ENCODE data around the gene AFF2. TPM values are rescaled to one million over a fixed set of nuclear protein-coding genes. Genes with fewer than 3 reads are reported as not detected.

Gene AFF2
- polyA plus RNA-seq, 1 of the 3 experiments (the other 2 are of a cell fraction), result not detected

DNA sequence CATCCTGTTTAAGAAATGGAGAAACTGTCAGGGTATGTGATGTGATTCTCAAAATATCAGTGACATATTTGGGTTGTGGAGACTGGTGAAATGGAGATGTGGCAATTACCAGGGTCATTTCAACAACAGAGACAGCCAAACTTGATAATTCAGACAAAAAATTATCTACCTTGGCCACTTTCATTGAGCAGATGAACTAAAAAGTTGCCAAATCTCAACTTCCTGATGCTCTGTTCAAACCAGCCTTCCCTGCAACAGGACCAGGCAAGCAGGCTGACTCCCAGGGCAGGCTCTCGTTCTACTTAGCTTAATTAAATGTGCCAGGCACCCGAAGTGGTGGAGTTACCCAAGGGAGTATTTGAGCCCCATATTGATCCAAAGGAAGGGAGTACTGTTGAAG, 199.6 kb downstream of the AFF2 start:
- Histone ChIP-seq H3K27me3 (ENCODE audit: insufficient read depth) (no peaks in the 10 kb centered on the region), H3K9ac (no peak overlapping the region), H4K20me1 (ENCODE audit: insufficient read depth) (no peaks in the 10 kb centered on the region), H3K9me3 (no peaks in the 10 kb centered on the region), H3K4me3 (ENCODE audit: low read depth in 2 of 2, low read length in 1 of 2) (no peak overlapping the region), H3F3A (replicated peaks; ENCODE audit: insufficient read depth) (no peaks in the 10 kb centered on the region), H2AFZ (ENCODE audit: low read depth) (no peak overlapping the region), H3K9me2 (no peaks in the 10 kb centered on the region), H3K36me3 (replicated peaks in 1 of 2; ENCODE audit: control insufficient read depth in 1 of 2, insufficient read depth in 2 of 2, low read length in 1 of 2) (no peaks in the 10 kb centered on the region), H3K79me2 (ENCODE audit: insufficient read depth) (no peaks in the 10 kb centered on the region), H3K4me2 (no peak overlapping the region), H3K27ac (ENCODE audit: low read depth in 2 of 2, low read length in 1 of 2) (no peak overlapping the region), H3K4me1 (ENCODE audit: control insufficient read depth in 1 of 2, insufficient read depth in 2 of 2, low read depth in 1 of 2, low read length in 1 of 2) (no peaks in the 10 kb centered on the region)
- ChIA-PET POLR2A (no interaction called here), CTCF (no interaction called here)
- WGBS (ENCODE audit: low lambda C conversion rate), result 0% methylated on average over 2 of the region's 2 CpGs
- no peak for TF ChIP-seq RCOR1 (IDR thresholded peaks at IDR 0.05; ENCODE audit: low read length)
- no peak for TF ChIP-seq GABPA (IDR thresholded peaks at IDR 0.05; ENCODE audit: low read depth)
- no peak for TF ChIP-seq CHD2 (IDR thresholded peaks at IDR 0.05; ENCODE audit: low read length, partially characterized antibody)
- TF ChIP-seq FOXM1 (IDR thresholded peaks at IDR 0.05; ENCODE audit: low read depth), result no peak
- TF ChIP-seq, protein P1, sequence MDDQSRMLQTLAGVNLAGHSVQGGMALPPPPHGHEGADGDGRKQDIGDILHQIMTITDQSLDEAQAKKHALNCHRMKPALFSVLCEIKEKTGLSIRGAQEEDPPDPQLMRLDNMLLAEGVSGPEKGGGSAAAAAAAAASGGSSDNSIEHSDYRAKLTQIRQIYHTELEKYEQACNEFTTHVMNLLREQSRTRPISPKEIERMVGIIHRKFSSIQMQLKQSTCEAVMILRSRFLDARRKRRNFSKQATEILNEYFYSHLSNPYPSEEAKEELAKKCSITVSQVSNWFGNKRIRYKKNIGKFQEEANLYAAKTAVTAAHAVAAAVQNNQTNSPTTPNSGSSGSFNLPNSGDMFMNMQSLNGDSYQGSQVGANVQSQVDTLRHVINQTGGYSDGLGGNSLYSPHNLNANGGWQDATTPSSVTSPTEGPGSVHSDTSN (IDR thresholded peaks at IDR 0.05), result no peak
- TF ChIP-seq RFX5 (IDR thresholded peaks at IDR 0.05; ENCODE audit: low read length), result no peak
- no peak for TF ChIP-seq FOXJ3 (CRISPR knock-in tag; IDR thresholded peaks at IDR 0.05)
- TF ChIP-seq POLR2AphosphoS5 (IDR thresholded peaks at IDR 0.05; ENCODE audit: low read depth, low read length), result no peak
- no peak for TF ChIP-seq GATA2 (CRISPR knock-in tag; IDR thresholded peaks at IDR 0.05)
- TF ChIP-seq, protein P2, sequence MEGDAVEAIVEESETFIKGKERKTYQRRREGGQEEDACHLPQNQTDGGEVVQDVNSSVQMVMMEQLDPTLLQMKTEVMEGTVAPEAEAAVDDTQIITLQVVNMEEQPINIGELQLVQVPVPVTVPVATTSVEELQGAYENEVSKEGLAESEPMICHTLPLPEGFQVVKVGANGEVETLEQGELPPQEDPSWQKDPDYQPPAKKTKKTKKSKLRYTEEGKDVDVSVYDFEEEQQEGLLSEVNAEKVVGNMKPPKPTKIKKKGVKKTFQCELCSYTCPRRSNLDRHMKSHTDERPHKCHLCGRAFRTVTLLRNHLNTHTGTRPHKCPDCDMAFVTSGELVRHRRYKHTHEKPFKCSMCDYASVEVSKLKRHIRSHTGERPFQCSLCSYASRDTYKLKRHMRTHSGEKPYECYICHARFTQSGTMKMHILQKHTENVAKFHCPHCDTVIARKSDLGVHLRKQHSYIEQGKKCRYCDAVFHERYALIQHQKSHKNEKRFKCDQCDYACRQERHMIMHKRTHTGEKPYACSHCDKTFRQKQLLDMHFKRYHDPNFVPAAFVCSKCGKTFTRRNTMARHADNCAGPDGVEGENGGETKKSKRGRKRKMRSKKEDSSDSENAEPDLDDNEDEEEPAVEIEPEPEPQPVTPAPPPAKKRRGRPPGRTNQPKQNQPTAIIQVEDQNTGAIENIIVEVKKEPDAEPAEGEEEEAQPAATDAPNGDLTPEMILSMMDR (IDR thresholded peaks at IDR 0.05), result no peak
- TF ChIP-seq, protein P3, sequence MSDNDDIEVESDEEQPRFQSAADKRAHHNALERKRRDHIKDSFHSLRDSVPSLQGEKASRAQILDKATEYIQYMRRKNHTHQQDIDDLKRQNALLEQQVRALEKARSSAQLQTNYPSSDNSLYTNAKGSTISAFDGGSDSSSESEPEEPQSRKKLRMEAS (IDR thresholded peaks at IDR 0.05; ENCODE audit: low read depth), result no peak
- TF ChIP-seq, protein P4, sequence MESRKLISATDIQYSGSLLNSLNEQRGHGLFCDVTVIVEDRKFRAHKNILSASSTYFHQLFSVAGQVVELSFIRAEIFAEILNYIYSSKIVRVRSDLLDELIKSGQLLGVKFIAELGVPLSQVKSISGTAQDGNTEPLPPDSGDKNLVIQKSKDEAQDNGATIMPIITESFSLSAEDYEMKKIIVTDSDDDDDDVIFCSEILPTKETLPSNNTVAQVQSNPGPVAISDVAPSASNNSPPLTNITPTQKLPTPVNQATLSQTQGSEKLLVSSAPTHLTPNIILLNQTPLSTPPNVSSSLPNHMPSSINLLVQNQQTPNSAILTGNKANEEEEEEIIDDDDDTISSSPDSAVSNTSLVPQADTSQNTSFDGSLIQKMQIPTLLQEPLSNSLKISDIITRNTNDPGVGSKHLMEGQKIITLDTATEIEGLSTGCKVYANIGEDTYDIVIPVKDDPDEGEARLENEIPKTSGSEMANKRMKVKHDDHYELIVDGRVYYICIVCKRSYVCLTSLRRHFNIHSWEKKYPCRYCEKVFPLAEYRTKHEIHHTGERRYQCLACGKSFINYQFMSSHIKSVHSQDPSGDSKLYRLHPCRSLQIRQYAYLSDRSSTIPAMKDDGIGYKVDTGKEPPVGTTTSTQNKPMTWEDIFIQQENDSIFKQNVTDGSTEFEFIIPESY (IDR thresholded peaks at IDR 0.05; ENCODE audit: borderline replicate concordance, low read depth), result no peak
- TF ChIP-seq SMC3 (IDR thresholded peaks at IDR 0.05; ENCODE audit: low read depth, low read length), result no peak
- TF ChIP-seq, protein P5, sequence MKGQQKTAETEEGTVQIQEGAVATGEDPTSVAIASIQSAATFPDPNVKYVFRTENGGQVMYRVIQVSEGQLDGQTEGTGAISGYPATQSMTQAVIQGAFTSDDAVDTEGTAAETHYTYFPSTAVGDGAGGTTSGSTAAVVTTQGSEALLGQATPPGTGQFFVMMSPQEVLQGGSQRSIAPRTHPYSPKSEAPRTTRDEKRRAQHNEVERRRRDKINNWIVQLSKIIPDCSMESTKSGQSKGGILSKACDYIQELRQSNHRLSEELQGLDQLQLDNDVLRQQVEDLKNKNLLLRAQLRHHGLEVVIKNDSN (IDR thresholded peaks at IDR 0.05; ENCODE audit: borderline replicate concordance, low read depth), result no peak
- TF ChIP-seq RAD21 (IDR thresholded peaks at IDR 0.05; ENCODE audit: low read length), result no peak
- no peak for TF ChIP-seq MEF2A (IDR thresholded peaks at IDR 0.05; ENCODE audit: borderline replicate concordance, low read depth)
- no peak for TF ChIP-seq RXRA (IDR thresholded peaks at IDR 0.05; ENCODE audit: borderline replicate concordance, low read depth)
- no peak for TF ChIP-seq YY1 (IDR thresholded peaks at IDR 0.05; ENCODE audit: low read depth)
- TF ChIP-seq MXI1 (IDR thresholded peaks at IDR 0.05; ENCODE audit: low read depth, low read length), result no peak
- no peak for DNase-seq

Data from SK-N-SH (cell line).